ENCODE measurements around the gene USH1C. TPM values are rescaled to one million over a fixed set of nuclear protein-coding genes. Genes with fewer than 3 reads are reported as not detected.

USH1C gene
- total and polyA plus RNA-seq, 9 donors, result 0.25 to 1.2 (median 1.00) TPM; not detected in 5

GRCh38 chr11:17547932-17548331, 3.7 kb upstream of the USH1C start:
- Histone ChIP-seq H3K27ac (no peak overlapping the region), H3K27me3 (no peaks in the 10 kb centered on the region), H3K9me3 (no peaks in the 10 kb centered on the region), H3K4me3 (no peak overlapping the region), H3K4me1 (ENCODE audit: insufficient read depth) (no peaks in the 10 kb centered on the region), H3K36me3 (no peaks in the 10 kb centered on the region)
- intact Hi-C loops (cut with DNase I), result no loop called here
- 49 to 56% (median 53%) methylated on average over 9 of the region's 9 CpGs for WGBS, 3 donors
- TF ChIP-seq, protein P1, sequence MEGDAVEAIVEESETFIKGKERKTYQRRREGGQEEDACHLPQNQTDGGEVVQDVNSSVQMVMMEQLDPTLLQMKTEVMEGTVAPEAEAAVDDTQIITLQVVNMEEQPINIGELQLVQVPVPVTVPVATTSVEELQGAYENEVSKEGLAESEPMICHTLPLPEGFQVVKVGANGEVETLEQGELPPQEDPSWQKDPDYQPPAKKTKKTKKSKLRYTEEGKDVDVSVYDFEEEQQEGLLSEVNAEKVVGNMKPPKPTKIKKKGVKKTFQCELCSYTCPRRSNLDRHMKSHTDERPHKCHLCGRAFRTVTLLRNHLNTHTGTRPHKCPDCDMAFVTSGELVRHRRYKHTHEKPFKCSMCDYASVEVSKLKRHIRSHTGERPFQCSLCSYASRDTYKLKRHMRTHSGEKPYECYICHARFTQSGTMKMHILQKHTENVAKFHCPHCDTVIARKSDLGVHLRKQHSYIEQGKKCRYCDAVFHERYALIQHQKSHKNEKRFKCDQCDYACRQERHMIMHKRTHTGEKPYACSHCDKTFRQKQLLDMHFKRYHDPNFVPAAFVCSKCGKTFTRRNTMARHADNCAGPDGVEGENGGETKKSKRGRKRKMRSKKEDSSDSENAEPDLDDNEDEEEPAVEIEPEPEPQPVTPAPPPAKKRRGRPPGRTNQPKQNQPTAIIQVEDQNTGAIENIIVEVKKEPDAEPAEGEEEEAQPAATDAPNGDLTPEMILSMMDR (IDR thresholded peaks at IDR 0.05), result no peak
- TF ChIP-seq POLR2A (IDR thresholded peaks at IDR 0.05), result no peak
- TF ChIP-seq EP300 (IDR thresholded peaks at IDR 0.05), result no peak
- DNase-seq, result no peak

GRCh38 chr11:17547051-17547577, 2.9 kb upstream of the USH1C start, which contains the start of gene OTOG:
Gene OTOG, plus strand, starts transcription at chr11:17547259. Its CDS starts 114 bp downstream, at chr11:17547373.
- Histone ChIP-seq H3K36me3 (no peaks in the 10 kb centered on the region), H3K4me1 (ENCODE audit: insufficient read depth) (no peaks in the 10 kb centered on the region), H3K27me3 (no peaks in the 10 kb centered on the region), H3K27ac (no peak within 1 kb of the TSS), H3K9me3 (no peaks in the 10 kb centered on the region), H3K4me3 (no peak within 1 kb of the TSS)
- intact Hi-C loops (cut with DNase I), result no loop called here
- no peak for DNase-seq
- WGBS, 3 donors, result 7 to 8% (median 7%) methylated on average over 19 to 20 of the region's 20 CpGs
- TF ChIP-seq POLR2A (IDR thresholded peaks at IDR 0.05) (no peak), EP300 (IDR thresholded peaks at IDR 0.05) (no peak)
- TF ChIP-seq, protein P1 (IDR thresholded peaks at IDR 0.05), result no peak

- H3K4me1 ChIP-seq (ENCODE audit: insufficient read depth), result no peaks in the 10 kb centered on the region
- H3K27ac ChIP-seq, result no peak overlapping the region
- no peaks in the 10 kb centered on the region for H3K27me3 ChIP-seq
- TF ChIP-seq EP300 (IDR thresholded peaks at IDR 0.05) (no peak), POLR2A (IDR thresholded peaks at IDR 0.05) (no peak)
- TF ChIP-seq, protein P1 (IDR thresholded peaks at IDR 0.05), result no peak
- no peak overlapping the region for H3K4me3 ChIP-seq
- intact Hi-C loops (cut with DNase I), result no loop called here
- no peak for DNase-seq
- H3K9me3 ChIP-seq, result no peaks in the 10 kb centered on the region
- WGBS, 3 donors, result 86 to 95% (median 91%) methylated on average over 2 of the region's 2 CpGs
- no peaks in the 10 kb centered on the region for H3K36me3 ChIP-seq
Measured at GRCh38 chr11:17546240-17546639, 2.0 kb upstream of the USH1C start.

- H3K4me3 ChIP-seq, result peak overlapping the region; percentile 26
- TF ChIP-seq POLR2A (IDR thresholded peaks at IDR 0.05) (no peak), EP300 (IDR thresholded peaks at IDR 0.05) (no peak)
- TF ChIP-seq, protein P1 (IDR thresholded peaks at IDR 0.05), result no peak
- H3K27me3 ChIP-seq, result no peaks in the 10 kb centered on the region
- no peaks in the 10 kb centered on the region for H3K36me3 ChIP-seq
- H3K27ac ChIP-seq, result no peak overlapping the region
- no peaks in the 10 kb centered on the region for H3K9me3 ChIP-seq
- WGBS, 3 donors, result 33 to 43% (median 36%) methylated on average over 12 to 17 of the region's 17 CpGs
- DNase-seq, result no peak
- H3K4me1 ChIP-seq (ENCODE audit: insufficient read depth), result no peaks in the 10 kb centered on the region
- intact Hi-C loops (cut with DNase I), result no loop called here
Measured at GRCh38 chr11:17543574-17544180, 539 bp downstream of the USH1C start.

Measured in ovary (tissue), 9 donors.